Stimulated activated CD4-positive, alpha-beta T cell treated with anti-CD3 and anti-CD28 coated beads, Interleukin-4, amount 100 ng/mL, for 48 hours (primary cell): ENCODE data around the gene GFPT2.

Source experiments
- DNase-seq, 2 donors: peaks; one replicate each; pipeline ENCODE4 v3.0.0-alpha.2; 2020; ENCODE audit warnings: low read depth in 2 of 2

Gene GFPT2

DNA sequence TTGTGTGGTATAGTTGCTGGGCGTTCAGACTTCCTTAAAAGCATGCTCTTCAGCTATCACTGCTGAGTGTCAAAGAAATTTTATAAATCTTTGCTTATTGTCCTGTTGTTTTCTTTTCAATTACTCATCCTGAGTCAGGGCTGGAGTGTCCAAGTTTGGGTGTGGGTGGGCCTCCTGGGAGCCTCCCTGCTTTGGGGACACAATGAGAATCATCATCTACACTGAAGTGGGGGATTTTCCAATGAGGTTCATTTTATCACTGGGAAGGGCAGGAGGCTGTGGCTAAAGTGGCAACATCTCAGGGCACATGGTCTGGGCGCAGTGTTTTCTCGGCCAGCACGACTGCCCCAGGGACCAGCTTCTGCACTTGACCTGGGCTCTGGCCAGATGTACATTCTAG, 19.5 kb downstream of the GFPT2 start:
- no peak for DNase-seq

GRCh38 chr5:180332861-180333260, 20.3 kb downstream of the GFPT2 start:
- DNase-seq = no peak

DNA sequence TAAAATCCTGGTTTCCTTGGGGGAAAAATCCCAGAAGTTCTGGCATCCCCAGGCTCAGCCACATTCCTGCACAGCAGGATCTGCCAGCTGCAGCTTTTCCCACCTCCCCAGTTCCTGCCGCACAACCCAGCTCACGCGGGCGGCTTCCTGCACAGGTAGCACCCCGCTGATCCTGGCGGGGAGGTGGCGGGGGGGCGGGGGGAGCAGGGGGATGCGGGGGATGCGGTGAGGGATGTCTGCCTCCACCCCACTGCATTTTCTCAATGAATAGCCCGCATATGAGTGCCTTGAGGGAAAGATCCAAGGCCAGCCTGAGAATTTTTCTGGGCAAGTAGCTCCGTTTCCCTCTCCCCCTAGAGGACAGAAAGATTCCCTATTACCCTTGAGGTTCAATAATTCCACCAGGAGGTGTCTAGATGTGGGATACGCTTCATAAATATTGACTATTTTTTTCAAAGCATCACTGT, 21.1 kb downstream of the GFPT2 start:
- no peak for DNase-seq

DNA sequence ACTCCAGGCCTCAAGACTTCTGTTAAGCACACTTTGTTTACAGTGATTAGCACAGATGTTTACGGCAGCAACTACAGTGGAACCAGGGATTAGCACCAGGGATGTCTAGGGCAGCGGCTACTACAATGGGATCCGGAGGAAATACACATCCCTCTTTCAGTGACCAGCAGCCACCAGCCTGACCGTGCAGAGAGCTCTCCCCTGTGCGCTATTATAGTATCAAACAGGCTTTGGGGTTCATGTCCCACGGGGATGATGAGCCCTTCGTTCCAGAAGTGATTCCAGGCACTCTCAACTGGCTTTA, 21.5 kb downstream of the GFPT2 start:
- DNase-seq = no peak

GRCh38 chr5:180330810-180331646, 22.1 kb downstream of the GFPT2 start:
- DNase-seq = no peak

DNA sequence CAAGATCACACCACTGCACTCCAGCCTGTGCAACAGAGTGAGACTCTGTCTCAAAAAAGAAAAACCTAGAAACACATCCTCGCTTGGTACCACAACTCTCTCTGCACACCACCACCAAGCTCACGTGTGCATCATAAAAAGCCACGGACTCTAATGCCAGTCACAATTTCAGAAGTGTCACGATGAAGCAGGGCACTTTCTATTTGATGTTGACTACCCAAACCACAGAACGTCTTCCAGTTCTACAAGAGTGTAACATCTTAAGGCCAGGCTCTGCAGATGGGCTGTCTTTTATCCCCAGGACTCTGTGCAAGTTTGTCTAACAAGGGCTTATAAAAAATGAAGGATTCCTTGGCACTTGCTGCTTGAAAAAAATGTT, 22.9 kb downstream of the GFPT2 start:
- no peak for DNase-seq

DNA sequence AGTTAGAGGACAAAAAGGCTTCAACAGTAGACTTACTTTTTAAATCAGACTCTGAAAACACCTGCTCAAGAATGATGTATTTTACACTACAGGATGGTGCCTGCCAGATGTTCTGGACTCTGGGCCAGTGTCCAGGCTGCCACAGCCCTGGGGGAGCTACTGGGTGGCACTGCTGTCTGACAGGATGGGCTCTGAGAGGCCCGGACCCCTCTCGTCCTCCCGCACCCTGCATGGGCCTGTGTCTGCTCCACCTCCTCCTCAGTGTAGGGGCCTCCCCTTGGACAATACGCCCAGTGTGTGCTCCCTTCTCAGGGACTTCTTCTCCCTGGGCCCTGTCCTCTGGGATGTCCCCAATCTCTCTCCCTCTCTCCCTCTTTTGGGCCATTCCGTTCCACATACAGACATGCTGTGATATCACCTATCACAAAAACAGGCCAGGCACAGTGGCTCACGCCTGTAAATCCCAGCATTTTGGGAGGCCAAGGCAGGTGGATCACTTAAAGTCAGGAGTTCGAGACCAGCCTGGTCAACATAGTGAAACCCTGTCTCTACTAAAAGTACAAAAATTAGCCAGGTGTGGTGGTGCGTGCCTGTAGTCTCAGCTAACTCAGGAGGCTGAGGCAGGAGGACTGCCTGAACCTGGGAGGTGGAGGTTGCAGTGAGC, 23.4 kb downstream of the GFPT2 start:
- DNase-seq = no peak

DNA sequence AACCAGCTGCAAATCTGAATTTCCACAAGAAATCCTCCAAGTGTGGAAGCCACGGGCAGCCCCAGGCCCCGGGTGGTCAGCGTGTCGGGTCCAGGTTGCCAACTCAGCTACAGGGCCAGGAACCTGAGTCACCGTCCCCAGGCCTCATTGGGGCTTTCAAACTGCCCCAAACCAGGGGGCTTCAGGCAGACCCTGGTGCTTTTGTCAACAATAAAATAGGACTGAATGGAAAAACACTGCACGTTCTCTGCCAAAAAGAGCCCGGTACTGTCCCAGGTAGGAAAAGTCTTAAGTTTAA, 24.0 kb downstream of the GFPT2 start:
- DNase-seq = no peak

- DNase-seq = peak; percentile 81 to 83
Measured at GRCh38 chr5:180328296-180329137, 24.6 kb downstream of the GFPT2 start.

DNA sequence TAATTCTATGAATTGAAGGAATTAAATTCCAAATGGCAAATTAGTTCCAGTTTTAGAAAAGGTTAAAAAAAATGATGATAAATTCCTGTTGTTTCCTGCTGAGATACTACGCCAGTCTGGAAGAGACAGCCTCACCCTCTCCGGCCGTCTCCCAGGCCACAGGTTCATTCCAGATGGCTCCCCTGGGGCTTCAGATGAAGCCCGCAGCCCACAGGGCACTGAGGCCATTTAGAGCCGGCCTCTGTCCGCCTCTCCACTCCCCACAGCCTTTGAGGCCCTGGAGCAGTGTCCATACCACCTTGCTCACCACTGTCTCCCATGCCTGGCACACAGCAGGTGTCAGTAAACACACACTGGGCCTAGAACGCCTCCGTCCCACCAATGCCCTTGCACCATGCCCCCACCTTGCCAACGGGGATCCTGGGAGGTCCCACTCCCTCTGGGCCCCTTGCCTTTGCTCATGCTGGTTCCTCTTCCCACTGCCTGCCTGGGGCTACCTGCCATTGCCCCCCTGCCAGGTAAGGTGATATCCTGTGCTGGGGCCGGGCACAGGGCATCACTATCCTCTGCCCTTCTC, 26.1 kb downstream of the GFPT2 start:
- no peak for DNase-seq

- DNase-seq = no peak
Measured at GRCh38 chr5:180324601-180324950, 28.6 kb downstream of the GFPT2 start.

- no peak for DNase-seq
Measured at GRCh38 chr5:180323941-180324600, 29.1 kb downstream of the GFPT2 start.

- no peak for DNase-seq
Measured at GRCh38 chr5:180323160-180323559, 30.0 kb downstream of the GFPT2 start.

DNA sequence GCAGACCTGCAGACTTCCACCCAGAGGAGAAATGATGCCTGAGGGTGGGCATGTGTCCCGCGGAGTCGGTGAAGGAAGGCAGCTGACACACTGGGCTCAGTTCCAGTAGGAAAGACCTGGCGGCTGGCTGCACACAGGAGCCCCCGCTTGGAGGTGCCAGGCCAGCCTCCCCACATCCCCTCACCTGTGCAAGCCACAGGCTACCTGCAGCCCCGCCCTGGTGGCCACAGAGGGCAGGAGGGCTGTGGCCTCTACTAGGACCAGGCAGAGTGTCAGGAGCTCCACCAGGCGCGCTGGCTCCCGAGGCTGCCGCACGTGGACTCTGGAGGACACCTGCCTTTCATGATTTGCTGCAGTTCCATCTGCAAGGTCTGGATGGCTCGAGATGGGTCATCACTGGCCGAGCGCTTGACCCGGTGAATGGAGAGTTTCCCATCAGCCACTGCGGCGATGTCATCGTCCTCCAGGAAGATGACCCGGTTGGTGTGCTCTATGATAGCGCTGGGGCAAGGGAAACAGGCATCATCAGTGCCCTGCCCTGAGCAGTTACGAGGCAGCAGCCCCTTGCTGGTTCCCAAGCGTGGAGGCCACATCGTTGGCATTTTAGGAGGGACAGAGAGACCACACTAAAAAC, 34.6 kb downstream of the GFPT2 start:
- DNase-seq = no peak

GRCh38 chr5:180316586-180316985, 36.5 kb downstream of the GFPT2 start:
- DNase-seq = no peak

- DNase-seq = peak; percentile 57 to 74
Measured at GRCh38 chr5:180315762-180316212, 37.3 kb downstream of the GFPT2 start.

DNA sequence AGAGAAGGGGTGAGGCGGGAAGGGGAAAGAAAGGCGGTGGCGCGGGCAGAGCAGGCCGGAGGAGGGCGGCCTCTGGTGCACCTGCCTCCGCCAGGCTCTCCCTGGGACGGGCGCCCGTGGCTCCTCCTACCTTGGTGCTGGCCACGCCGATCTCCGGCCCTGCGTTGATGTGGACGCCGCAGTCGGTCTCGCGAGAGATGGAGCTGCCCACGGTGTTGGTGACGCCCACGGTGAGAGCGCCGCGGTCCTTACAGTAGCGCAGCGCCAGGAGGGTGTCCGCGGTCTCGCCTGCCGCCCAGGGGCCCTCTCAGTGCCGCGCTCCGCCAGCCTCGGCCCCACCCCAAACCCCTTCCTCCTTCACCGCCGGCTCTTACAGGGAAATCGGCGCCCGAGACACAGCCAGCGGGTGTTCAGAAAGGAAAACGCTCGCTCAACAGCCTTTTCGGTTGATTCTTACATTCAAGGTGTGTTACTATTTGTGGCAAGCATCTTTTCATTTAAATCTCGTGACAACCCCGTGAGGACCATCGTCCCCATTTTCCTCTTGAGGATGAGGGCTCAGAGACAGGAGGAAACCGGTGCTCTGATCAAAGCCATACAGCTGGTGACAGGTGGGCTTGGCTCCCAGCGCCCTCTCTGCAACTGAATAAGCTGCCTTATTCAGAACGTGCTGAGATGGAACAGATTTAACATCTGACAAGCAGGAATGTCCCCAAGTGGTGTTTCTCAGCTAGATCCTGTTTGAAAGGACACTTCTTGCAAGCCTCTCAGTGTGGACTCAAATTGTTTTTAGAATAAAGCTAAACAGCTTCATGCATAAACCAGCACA, 39.2 kb downstream of the GFPT2 start:
- peak; percentile 38 to 67 for DNase-seq

GRCh38 chr5:180311216-180311615, 41.9 kb downstream of the GFPT2 start:
- no peak for DNase-seq

- DNase-seq = no peak
Measured at GRCh38 chr5:180306796-180307195, 46.3 kb downstream of the GFPT2 start.

- DNase-seq = no peak
Measured at GRCh38 chr5:180305481-180305880, 47.7 kb downstream of the GFPT2 start.
